Peyer's patch (tissue), 4 donors: ENCODE measurements around the gene XRCC5.

ENCODE experiments used
- POLR2A ChIP-seq, 2 donors: fragments of 450-650 bp; IDR thresholded peaks; one replicate each; pipeline ENCODE4 v1.5.1; 2017; ENCODE audit warnings: antibody characterized with exemption in 2 of 2, mild to moderate bottlenecking in 2 of 2, moderate library complexity in 2 of 2
- TF ChIP-seq, protein P1 (sequence below), 6 experiments: fragments of 450-650 bp in 4 of 6; fragments of 200-600 bp in 2 of 6; sonication (generic) in 1 of 6; IDR thresholded peaks; one replicate each; pipeline ENCODE4 v1.5.1; 2017 to 2019; ENCODE audit warnings: antibody characterized with exemption in 6 of 6, mild to moderate bottlenecking in 3 of 6, moderate library complexity in 1 of 6

- TF ChIP-seq POLR2A (IDR thresholded peaks at IDR 0.05): no peak
- TF ChIP-seq, protein P1, sequence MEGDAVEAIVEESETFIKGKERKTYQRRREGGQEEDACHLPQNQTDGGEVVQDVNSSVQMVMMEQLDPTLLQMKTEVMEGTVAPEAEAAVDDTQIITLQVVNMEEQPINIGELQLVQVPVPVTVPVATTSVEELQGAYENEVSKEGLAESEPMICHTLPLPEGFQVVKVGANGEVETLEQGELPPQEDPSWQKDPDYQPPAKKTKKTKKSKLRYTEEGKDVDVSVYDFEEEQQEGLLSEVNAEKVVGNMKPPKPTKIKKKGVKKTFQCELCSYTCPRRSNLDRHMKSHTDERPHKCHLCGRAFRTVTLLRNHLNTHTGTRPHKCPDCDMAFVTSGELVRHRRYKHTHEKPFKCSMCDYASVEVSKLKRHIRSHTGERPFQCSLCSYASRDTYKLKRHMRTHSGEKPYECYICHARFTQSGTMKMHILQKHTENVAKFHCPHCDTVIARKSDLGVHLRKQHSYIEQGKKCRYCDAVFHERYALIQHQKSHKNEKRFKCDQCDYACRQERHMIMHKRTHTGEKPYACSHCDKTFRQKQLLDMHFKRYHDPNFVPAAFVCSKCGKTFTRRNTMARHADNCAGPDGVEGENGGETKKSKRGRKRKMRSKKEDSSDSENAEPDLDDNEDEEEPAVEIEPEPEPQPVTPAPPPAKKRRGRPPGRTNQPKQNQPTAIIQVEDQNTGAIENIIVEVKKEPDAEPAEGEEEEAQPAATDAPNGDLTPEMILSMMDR (IDR thresholded peaks at IDR 0.05): no peak
These were observed 126.3 kb downstream of the XRCC5 start for GRCh38 chr2:216235462-216235861.
